ENCODE results near the gene MGLL.
"Not testable (repeated sequence)": the region's sequence is repeated elsewhere in the genome, so short reads cannot be mapped to it uniquely, and the experiment has no call there.

The MGLL gene

GRCh38 chr3:127706312-127706711, 116.0 kb downstream of the MGLL start:
- Histone ChIP-seq H3K27ac (ENCODE audit: low read depth, low read length, poor library complexity, severe bottlenecking) (no peak overlapping the region), H2AFZ (ENCODE audit: low read length) (no peak overlapping the region), H3K27me3 (ENCODE audit: insufficient read depth, low read length) (no peaks in the 10 kb centered on the region), H3K36me3 (ENCODE audit: insufficient read depth, low read length) (no peaks in the 10 kb centered on the region), H3K4me3 (ENCODE audit: low read depth, low read length, poor library complexity, severe bottlenecking) (no peak overlapping the region), H3K9me3 (ENCODE audit: low read length) (peaks cover 4% of the 10 kb centered on the region; the same call in 1 of the 2 replicates), H3K9me2 (ENCODE audit: low read depth, low read length) (no peaks in the 10 kb centered on the region), H3K79me2 (ENCODE audit: insufficient read depth, low read length) (no peaks in the 10 kb centered on the region), H3F3A (ENCODE audit: insufficient read depth, low read length) (no peaks in the 10 kb centered on the region), H3K4me1 (ENCODE audit: insufficient read depth, low read length, severe bottlenecking) (no peaks in the 10 kb centered on the region), H4K20me1 (ENCODE audit: insufficient read depth, low read length) (no peaks in the 10 kb centered on the region), H3K4me2 (ENCODE audit: low read length) (no peak overlapping the region), H3K9ac (ENCODE audit: low read length) (no peak overlapping the region)
- TF ChIP-seq EZH2 (IDR thresholded peaks at IDR 0.05; ENCODE audit: borderline replicate concordance, low read length): no peak
- TF ChIP-seq CTCF (IDR thresholded peaks at IDR 0.05; ENCODE audit: low read length): no peak

GRCh38 chr3:127704840-127705239, 117.5 kb downstream of the MGLL start:
- H3K9me2 ChIP-seq (ENCODE audit: low read depth, low read length); H3K4me3 ChIP-seq (ENCODE audit: low read depth, low read length, poor library complexity, severe bottlenecking); H3K27ac ChIP-seq (ENCODE audit: low read depth, low read length, poor library complexity, severe bottlenecking); H3K27me3 ChIP-seq (ENCODE audit: insufficient read depth, low read length); H3K9me3 ChIP-seq (ENCODE audit: low read length); H3K79me2 ChIP-seq (ENCODE audit: insufficient read depth, low read length); H3K4me2 ChIP-seq (ENCODE audit: low read length); H3K9ac ChIP-seq (ENCODE audit: low read length); H3K4me1 ChIP-seq (ENCODE audit: insufficient read depth, low read length, severe bottlenecking); H3F3A ChIP-seq (ENCODE audit: insufficient read depth, low read length); H4K20me1 ChIP-seq (ENCODE audit: insufficient read depth, low read length); H3K36me3 ChIP-seq (ENCODE audit: insufficient read depth, low read length); H2AFZ ChIP-seq (ENCODE audit: low read length): not testable (repeated sequence)

- Histone ChIP-seq H3K4me3 (ENCODE audit: low read depth, low read length, poor library complexity, severe bottlenecking) (no peak overlapping the region), H3K36me3 (ENCODE audit: insufficient read depth, low read length) (no peaks in the 10 kb centered on the region), H3K4me1 (ENCODE audit: insufficient read depth, low read length, severe bottlenecking) (peaks cover 13% of the 10 kb centered on the region), H3K79me2 (ENCODE audit: insufficient read depth, low read length) (no peaks in the 10 kb centered on the region), H2AFZ (ENCODE audit: low read length) (no peak overlapping the region), H4K20me1 (ENCODE audit: insufficient read depth, low read length) (no peaks in the 10 kb centered on the region), H3K9ac (ENCODE audit: low read length) (no peak overlapping the region), H3K27ac (ENCODE audit: low read depth, low read length, poor library complexity, severe bottlenecking) (no peak overlapping the region), H3K4me2 (ENCODE audit: low read length) (no peak overlapping the region), H3F3A (ENCODE audit: insufficient read depth, low read length) (no peaks in the 10 kb centered on the region), H3K9me3 (ENCODE audit: low read length) (peaks cover 4% of the 10 kb centered on the region; the same call in 1 of the 2 replicates), H3K27me3 (ENCODE audit: insufficient read depth, low read length) (no peaks in the 10 kb centered on the region), H3K9me2 (ENCODE audit: low read depth, low read length) (no peaks in the 10 kb centered on the region)
- TF ChIP-seq CTCF (IDR thresholded peaks at IDR 0.05; ENCODE audit: low read length) (no peak), EZH2 (IDR thresholded peaks at IDR 0.05; ENCODE audit: borderline replicate concordance, low read length) (no peak)
These were observed 120.2 kb downstream of the MGLL start for GRCh38 chr3:127702151-127702578.

- Histone ChIP-seq H3F3A (ENCODE audit: insufficient read depth, low read length) (no peaks in the 10 kb centered on the region), H3K36me3 (ENCODE audit: insufficient read depth, low read length) (no peaks in the 10 kb centered on the region), H2AFZ (ENCODE audit: low read length) (no peak overlapping the region), H3K9me2 (ENCODE audit: low read depth, low read length) (no peaks in the 10 kb centered on the region), H3K79me2 (ENCODE audit: insufficient read depth, low read length) (no peaks in the 10 kb centered on the region), H4K20me1 (ENCODE audit: insufficient read depth, low read length) (no peaks in the 10 kb centered on the region), H3K4me1 (ENCODE audit: insufficient read depth, low read length, severe bottlenecking) (peaks cover 21% of the 10 kb centered on the region), H3K27ac (ENCODE audit: low read depth, low read length, poor library complexity, severe bottlenecking) (no peak overlapping the region), H3K27me3 (ENCODE audit: insufficient read depth, low read length) (no peaks in the 10 kb centered on the region), H3K9ac (ENCODE audit: low read length) (no peak overlapping the region), H3K9me3 (ENCODE audit: low read length) (peaks cover 4% of the 10 kb centered on the region; the same call in 1 of the 2 replicates), H3K4me2 (ENCODE audit: low read length) (no peak overlapping the region), H3K4me3 (ENCODE audit: low read depth, low read length, poor library complexity, severe bottlenecking) (no peak overlapping the region)
- TF ChIP-seq CTCF (IDR thresholded peaks at IDR 0.05; ENCODE audit: low read length) (no peak), EZH2 (IDR thresholded peaks at IDR 0.05; ENCODE audit: borderline replicate concordance, low read length) (no peak)
These were observed 120.9 kb downstream of the MGLL start for GRCh38 chr3:127701280-127701911.

All from OCI-LY1 (cell line).